Transverse colon (tissue), 3 donors: ENCODE data around the gene TMEM134.

ENCODE experiments used
- EP300 ChIP-seq: sonication (generic); formaldehyde crosslinking; IDR thresholded peaks from one replicate; pipeline ENCODE4 v1.6.1; 2017; ENCODE audit warnings: antibody characterized with exemption, low read depth
- POLR2A ChIP-seq: fragments of 450-650 bp; IDR thresholded peaks from one replicate; pipeline ENCODE4 v1.6.1; 2016; ENCODE audit warnings: antibody characterized with exemption, mild to moderate bottlenecking, moderate library complexity
- POLR2AphosphoS5 ChIP-seq, 3 donors: sonication (generic); formaldehyde crosslinking; IDR thresholded peaks; one replicate each; pipeline ENCODE4 v1.6.1; 2016; ENCODE audit warnings: antibody characterized with exemption in 3 of 3

GRCh38 chr11:67496113-67496512 lies 27.1 kb upstream of the TMEM134 start:
- TF ChIP-seq EP300 = no peak
- no peak for TF ChIP-seq POLR2AphosphoS5 (IDR thresholded peaks at IDR 0.05)
- no peak for TF ChIP-seq POLR2A
